ENCODE measurements around the gene SRGAP3. TPM values are rescaled to one million over a fixed set of nuclear protein-coding genes. Genes with fewer than 3 reads are reported as not detected.

The SRGAP3 gene
- total and polyA plus RNA-seq, 10 of the 15 experiments (the other 5 are each of a cell fraction or from before 2014, with no cell fraction given), result 0.32 to 1.7 (median 0.99) TPM

DNA sequence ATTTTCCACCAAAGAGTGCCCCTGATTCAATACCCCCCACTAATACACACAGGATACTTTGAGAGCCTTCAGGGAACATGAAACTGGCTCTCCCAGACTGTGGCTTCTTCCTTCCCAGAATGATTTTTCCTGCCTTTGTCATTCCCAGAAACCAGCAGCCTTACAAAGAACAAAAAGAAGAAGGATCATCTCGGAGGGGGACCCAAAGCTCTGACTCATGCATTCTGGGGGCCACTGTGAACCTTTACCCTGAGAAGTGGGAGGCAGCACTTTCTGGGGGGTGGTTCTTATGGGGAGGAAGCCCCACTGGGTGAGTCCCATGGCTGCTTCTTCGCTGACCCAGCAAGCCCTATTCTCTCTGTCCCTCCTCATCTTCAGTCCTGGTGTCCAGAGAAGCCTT lies 241.5 kb downstream of the SRGAP3 start:
- no peaks in the 10 kb centered on the region for H3K4me1 ChIP-seq (ENCODE audit: control insufficient read depth, insufficient read depth, low read length)

More for the DNA sequence above, 241.5 kb downstream of the SRGAP3 start:
- no TSS peak for BruUV-seq (replicated peaks)
- Histone ChIP-seq H2AFZ (ENCODE audit: control insufficient read depth, low read depth, low read length) (no peak overlapping the region), H4K20me1 (ENCODE audit: control insufficient read depth, insufficient read depth) (no peaks in the 10 kb centered on the region), H3K79me2 (ENCODE audit: control insufficient read depth, insufficient read depth, low read length) (no peaks in the 10 kb centered on the region), H3K4me3 (no peak overlapping the region), H3K27ac (ENCODE audit: control insufficient read depth, insufficient read depth) (no peak overlapping the region), H3K4me2 (ENCODE audit: control insufficient read depth, insufficient read depth) (no peak overlapping the region), H3K9me3 (replicated peaks; ENCODE audit: control insufficient read depth, insufficient read depth, low read length) (no peaks in the 10 kb centered on the region), H3K36me3 (ENCODE audit: control insufficient read depth in 2 of 2, insufficient read depth in 2 of 2, low read length in 1 of 2) (no peaks in the 10 kb centered on the region), H3K9ac (ENCODE audit: control insufficient read depth, insufficient read depth, low read length) (no peak overlapping the region), H3K27me3 (replicated peaks in 1 of 2; ENCODE audit: control insufficient read depth in 2 of 2, insufficient read depth in 2 of 2, low read length in 1 of 2) (0 out of 4 replicates have a peak, but pooled peaks cover 0 to 2% of the 10 kb centered on the region in 2 experiments)
- 0% methylated on average over 2 of the region's 2 CpGs for WGBS (ENCODE audit: insufficient coverage, insufficient replicate concordance, low lambda C conversion rate, missing lambda C conversion rate)
- CTCF ChIA-PET, result no interaction called here
- POLR2A ChIA-PET, result no interaction called here
- no peak for FAIRE-seq
- intact Hi-C loops (cut with micrococcal nuclease; ENCODE audit: unreplicated experiment) (no loop called here), in situ Hi-C loops (cut with MboI) (no loop called here)
- TF ChIP-seq SMARCA5 (IDR thresholded peaks at IDR 0.05) (no peak), YBX1 (IDR thresholded peaks at IDR 0.05) (no peak), SMC3 (IDR thresholded peaks at IDR 0.05; ENCODE audit: borderline replicate concordance, low read length) (no peak), RAD21 (IDR thresholded peaks at IDR 0.05; ENCODE audit: insufficient read depth, low read depth, low read length) (no peak), RFX5 (IDR thresholded peaks at IDR 0.05; ENCODE audit: low read depth, low read length) (no peak), ZZZ3 (IDR thresholded peaks at IDR 0.05; ENCODE audit: control insufficient read depth, insufficient read length, low read depth) (no peak), CEBPB (IDR thresholded peaks at IDR 0.05; ENCODE audit: borderline replicate concordance in 1 of 2, low read depth in 2 of 2, low read length in 2 of 2) (no peak), NBN (IDR thresholded peaks at IDR 0.05) (no peak), NFIC (IDR thresholded peaks at IDR 0.05; ENCODE audit: low read depth, low read length) (no peak), CBX3 (IDR thresholded peaks at IDR 0.05; ENCODE audit: borderline replicate concordance, low read depth) (no peak), PRDM15 (CRISPR knock-in tag; IDR thresholded peaks at IDR 0.05) (no peak), PAX5 (IDR thresholded peaks at IDR 0.05; ENCODE audit: borderline replicate concordance, low read depth, low read length) (no peak), STAT3 (IDR thresholded peaks at IDR 0.05; ENCODE audit: low read depth, low read length) (no peak), TARDBP (IDR thresholded peaks at IDR 0.05; ENCODE audit: borderline replicate concordance) (no peak), CREM (IDR thresholded peaks at IDR 0.05; ENCODE audit: low read depth) (no peak)
- TF ChIP-seq, protein P1, sequence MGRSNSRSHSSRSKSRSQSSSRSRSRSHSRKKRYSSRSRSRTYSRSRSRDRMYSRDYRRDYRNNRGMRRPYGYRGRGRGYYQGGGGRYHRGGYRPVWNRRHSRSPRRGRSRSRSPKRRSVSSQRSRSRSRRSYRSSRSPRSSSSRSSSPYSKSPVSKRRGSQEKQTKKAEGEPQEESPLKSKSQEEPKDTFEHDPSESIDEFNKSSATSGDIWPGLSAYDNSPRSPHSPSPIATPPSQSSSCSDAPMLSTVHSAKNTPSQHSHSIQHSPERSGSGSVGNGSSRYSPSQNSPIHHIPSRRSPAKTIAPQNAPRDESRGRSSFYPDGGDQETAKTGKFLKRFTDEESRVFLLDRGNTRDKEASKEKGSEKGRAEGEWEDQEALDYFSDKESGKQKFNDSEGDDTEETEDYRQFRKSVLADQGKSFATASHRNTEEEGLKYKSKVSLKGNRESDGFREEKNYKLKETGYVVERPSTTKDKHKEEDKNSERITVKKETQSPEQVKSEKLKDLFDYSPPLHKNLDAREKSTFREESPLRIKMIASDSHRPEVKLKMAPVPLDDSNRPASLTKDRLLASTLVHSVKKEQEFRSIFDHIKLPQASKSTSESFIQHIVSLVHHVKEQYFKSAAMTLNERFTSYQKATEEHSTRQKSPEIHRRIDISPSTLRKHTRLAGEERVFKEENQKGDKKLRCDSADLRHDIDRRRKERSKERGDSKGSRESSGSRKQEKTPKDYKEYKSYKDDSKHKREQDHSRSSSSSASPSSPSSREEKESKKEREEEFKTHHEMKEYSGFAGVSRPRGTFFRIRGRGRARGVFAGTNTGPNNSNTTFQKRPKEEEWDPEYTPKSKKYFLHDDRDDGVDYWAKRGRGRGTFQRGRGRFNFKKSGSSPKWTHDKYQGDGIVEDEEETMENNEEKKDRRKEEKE (IDR thresholded peaks at IDR 0.05), result no peak
- DNase-seq (ENCODE audit: low read depth, low spot score), result no peak
- no peak for ATAC-seq
- SMC1A ChIA-PET (ENCODE audit: uncharacterized antibody, unreplicated experiment), result no interaction called here
- RAD21 ChIA-PET (ENCODE audit: unreplicated experiment), result no interaction called here
